Erythroblast (primary cell): ENCODE results near the gene MINDY4.

Experiments used
- GATA1 ChIP-seq: IDR thresholded peaks from 2 replicates; pipeline ENCODE4 v1.6.1; 2011; ENCODE audit warnings: low read depth, mild to moderate bottlenecking, control low read depth, low read length, moderate library complexity
- POLR2A ChIP-seq: IDR thresholded peaks from 2 replicates; pipeline ENCODE4 v1.6.1; 2011; ENCODE audit warnings: mild to moderate bottlenecking, low read length

GRCh38 chr7:30741289-30741688 lies 29.9 kb upstream of the MINDY4 start:
- TF ChIP-seq POLR2A (no peak), GATA1 (no peak)
